SK-N-MC (cell line): ENCODE results near the gene WNT8A.

Experiments
- DNase-seq: peaks from one replicate; pipeline ENCODE4 v3.0.0-alpha.2; 2011; ENCODE audit warnings: low read depth, low spot score
- H3K27ac ChIP-seq: fragments of 200-600 bp; sonication (generic); 2 replicates; pipeline ENCODE4 v1.5.1; 2016; ENCODE audit warnings: mixed run types
- H3K36me3 ChIP-seq: fragments of 200-600 bp; sonication (generic); 2 replicates; pipeline ENCODE4 v1.6.1; 2017; ENCODE audit warnings: antibody characterized with exemption, low read length, mixed read lengths; ENCODE audit not compliant: insufficient read depth
- H3K4me3 ChIP-seq: fragments of 200-600 bp; sonication (generic); 2 replicates; pipeline ENCODE4 v1.5.1; 2016
- H3K9ac ChIP-seq: fragments of 200-600 bp; sonication (generic); 2 replicates; pipeline ENCODE4 v1.8.0; 2017; ENCODE audit warnings: mixed run types, mixed read lengths; ENCODE audit not compliant: insufficient read length
- H3K9me3 ChIP-seq: fragments of 200-600 bp; sonication (generic); 2 replicates; pipeline ENCODE4 v1.6.1; 2017; ENCODE audit warnings: low read depth, mild to moderate bottlenecking, antibody characterized with exemption, low read length, moderate library complexity, mixed read lengths
- EZH2 ChIP-seq: fragments of 200-600 bp; sonication (generic); IDR thresholded peaks from one replicate; pipeline ENCODE4 v1.6.1; 2017; ENCODE audit warnings: antibody characterized with exemption
- FOXP2 ChIP-seq: optimal IDR thresholded peaks from 2 replicates; pipeline ENCODE3; 2011; ENCODE audit warnings: mild to moderate bottlenecking, moderate library complexity; ENCODE audit not compliant: insufficient read depth; ENCODE audit errors: extremely low read length, control extremely low read depth
- POLR2AphosphoS5 ChIP-seq: IDR thresholded peaks from 2 replicates; pipeline ENCODE4 v1.6.1; 2012; ENCODE audit warnings: mild to moderate bottlenecking, low read depth, low read length, borderline replicate concordance

WNT8A gene

DNA sequence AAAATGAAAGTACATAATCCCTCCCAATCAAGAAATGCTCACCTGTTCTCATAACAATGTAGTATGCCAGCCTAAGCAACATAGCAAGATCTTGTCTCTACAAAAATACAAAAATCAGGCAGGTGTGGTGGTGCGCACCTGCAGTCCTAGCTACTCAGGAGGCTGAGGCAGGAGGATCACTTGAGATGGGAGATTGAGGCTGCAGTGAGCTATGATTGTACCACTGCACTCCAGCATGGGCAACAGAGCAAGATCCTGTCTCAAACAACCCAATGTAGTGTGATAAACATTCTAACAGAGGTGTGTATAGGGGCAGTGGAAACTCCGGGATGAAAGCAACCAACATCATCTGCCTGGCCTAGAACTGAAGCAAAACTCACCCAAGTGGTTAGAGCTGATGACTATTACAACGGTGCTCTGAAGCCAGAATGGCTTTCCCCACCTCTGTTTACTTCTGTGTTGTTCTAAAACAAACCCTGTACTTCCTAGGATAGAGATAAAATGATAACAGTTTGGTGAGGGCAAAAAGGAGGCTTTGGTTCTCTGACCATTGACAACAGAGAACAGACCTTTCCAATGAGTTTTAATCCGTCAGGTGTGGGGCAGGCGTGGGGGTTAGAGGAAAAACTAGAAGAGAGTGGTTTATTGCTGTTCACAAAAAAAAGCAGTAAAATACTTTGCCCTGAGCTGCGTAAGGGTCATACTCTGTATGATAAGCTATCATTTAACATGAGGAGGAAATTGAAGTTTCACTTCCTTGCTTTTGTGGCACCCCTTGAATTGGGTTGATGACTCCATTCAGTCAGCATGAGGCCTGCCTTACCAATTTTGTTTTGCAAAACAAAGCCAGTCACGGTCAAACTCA lies 18.9 kb downstream of the WNT8A start:
- H3K36me3 ChIP-seq: no peaks in the 10 kb centered on the region
- no peak overlapping the region for H3K9ac ChIP-seq
- no peak for DNase-seq
- TF ChIP-seq POLR2AphosphoS5 (no peak), EZH2 (no peak), FOXP2 (no peak)
- H3K9me3 ChIP-seq: no peaks in the 10 kb centered on the region
- H3K27ac ChIP-seq: no peak overlapping the region
- no peak overlapping the region for H3K4me3 ChIP-seq

DNA sequence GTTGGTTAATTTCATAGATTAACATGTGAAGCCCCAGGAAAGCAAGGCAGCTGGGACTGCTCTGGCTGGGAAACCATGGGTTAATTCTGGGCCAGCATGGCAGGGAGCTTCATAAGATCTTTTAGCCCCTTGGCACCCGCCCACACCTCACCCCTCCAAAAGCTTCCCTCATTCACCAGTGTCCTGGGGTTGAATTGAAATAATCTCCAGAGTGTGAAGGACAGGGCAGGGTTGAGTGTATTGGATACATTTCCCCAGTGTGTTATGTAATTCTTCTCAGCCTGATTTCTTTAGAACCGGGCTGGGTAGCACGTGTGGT lies 19.4 kb downstream of the WNT8A start:
- H3K27ac ChIP-seq: no peak overlapping the region
- DNase-seq: no peak
- no peak for TF ChIP-seq FOXP2
- TF ChIP-seq EZH2: no peak
- TF ChIP-seq POLR2AphosphoS5: no peak
- no peaks in the 10 kb centered on the region for H3K9me3 ChIP-seq
- H3K4me3 ChIP-seq: no peak overlapping the region
- no peak overlapping the region for H3K9ac ChIP-seq
- H3K36me3 ChIP-seq: no peaks in the 10 kb centered on the region

DNA sequence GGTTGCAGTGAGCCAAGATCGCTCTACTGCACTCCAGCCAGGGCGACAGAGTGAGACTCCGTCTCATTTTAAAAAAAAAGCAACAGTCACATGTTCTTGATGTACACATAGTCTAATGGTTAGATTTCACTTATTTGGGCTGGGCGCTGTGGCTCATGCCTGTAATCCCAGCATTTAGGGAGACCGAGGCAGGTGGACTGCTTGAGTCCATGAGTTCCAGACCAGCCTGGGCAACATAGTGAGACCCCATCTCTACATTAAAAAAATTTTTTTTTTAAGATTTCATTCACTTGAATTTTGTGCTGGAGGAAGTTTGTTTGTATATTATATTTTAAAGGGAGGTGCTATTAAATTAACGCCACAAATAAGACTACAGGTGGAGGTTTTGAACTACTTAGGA lies 21.9 kb downstream of the WNT8A start:
- H3K36me3 ChIP-seq: no peaks in the 10 kb centered on the region
- H3K4me3 ChIP-seq: no peak overlapping the region
- TF ChIP-seq EZH2 (no peak), FOXP2 (no peak), POLR2AphosphoS5 (no peak)
- no peak overlapping the region for H3K9ac ChIP-seq
- no peak for DNase-seq
- no peak overlapping the region for H3K27ac ChIP-seq
- H3K9me3 ChIP-seq: no peaks in the 10 kb centered on the region

DNA sequence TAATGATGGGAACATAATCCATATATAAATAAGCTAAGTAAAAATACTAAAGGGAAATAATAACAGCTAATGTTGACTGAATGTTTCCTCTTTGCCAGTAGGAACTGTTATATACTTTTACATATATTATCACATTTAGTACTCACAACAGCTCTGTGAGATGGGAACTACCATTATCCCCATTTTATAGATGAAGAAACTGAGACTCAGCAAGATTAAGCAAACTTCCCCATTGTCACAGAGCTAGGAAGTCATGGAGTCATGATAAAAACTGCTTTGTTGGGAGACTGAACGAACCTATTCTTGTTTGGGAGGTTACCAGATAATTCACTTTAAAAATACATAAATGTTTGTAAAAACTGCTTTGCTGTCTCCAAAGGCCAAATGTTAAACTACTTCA lies 23.4 kb downstream of the WNT8A start:
- no peak overlapping the region for H3K9ac ChIP-seq
- no peak for TF ChIP-seq EZH2
- TF ChIP-seq FOXP2: no peak
- no peak for TF ChIP-seq POLR2AphosphoS5
- no peak overlapping the region for H3K27ac ChIP-seq
- H3K36me3 ChIP-seq: no peaks in the 10 kb centered on the region
- H3K9me3 ChIP-seq: no peaks in the 10 kb centered on the region
- DNase-seq: no peak
- H3K4me3 ChIP-seq: no peak overlapping the region

DNA sequence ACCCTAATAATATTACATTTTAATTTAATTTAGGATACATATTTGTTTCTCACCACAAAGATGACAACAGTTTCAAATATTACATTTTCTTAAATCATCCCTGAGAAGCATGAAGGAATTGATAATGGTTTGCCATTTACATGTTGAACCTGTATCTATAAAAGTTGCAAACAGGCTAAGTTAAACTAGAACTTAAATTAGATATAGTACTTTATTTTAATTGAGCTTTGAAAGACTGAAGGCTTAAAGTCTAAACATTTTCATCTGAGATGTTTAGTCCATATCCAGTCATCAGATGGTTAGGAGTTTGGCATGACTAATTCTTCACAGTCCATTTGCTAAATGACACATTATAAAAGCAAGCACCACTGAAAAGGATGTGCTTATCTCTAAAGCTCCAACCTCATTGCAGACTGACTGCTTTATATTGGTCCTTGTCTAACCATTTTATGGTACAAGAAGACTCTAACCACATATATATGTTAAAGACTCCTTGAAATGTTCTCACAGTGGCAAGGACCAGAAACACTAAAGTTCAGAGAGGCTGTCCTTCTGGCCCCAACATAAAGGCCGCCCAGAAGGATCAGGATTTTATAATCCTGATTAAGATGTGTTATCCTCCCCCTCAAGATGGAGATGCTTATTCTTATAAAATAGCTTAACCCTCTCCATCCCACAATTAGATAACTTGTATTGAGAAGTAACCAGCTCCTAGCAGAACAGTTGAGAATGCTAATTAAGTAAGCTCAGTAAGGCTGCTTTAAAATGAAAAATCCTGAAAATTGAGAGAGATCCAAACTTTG lies 25.8 kb downstream of the WNT8A start:
- no peak for DNase-seq
- Histone ChIP-seq H3K9me3 (no peaks in the 10 kb centered on the region), H3K4me3 (no peak overlapping the region), H3K27ac (no peak overlapping the region), H3K9ac (no peak overlapping the region), H3K36me3 (no peaks in the 10 kb centered on the region)
- TF ChIP-seq POLR2AphosphoS5 (no peak), FOXP2 (no peak), EZH2 (no peak)

DNA sequence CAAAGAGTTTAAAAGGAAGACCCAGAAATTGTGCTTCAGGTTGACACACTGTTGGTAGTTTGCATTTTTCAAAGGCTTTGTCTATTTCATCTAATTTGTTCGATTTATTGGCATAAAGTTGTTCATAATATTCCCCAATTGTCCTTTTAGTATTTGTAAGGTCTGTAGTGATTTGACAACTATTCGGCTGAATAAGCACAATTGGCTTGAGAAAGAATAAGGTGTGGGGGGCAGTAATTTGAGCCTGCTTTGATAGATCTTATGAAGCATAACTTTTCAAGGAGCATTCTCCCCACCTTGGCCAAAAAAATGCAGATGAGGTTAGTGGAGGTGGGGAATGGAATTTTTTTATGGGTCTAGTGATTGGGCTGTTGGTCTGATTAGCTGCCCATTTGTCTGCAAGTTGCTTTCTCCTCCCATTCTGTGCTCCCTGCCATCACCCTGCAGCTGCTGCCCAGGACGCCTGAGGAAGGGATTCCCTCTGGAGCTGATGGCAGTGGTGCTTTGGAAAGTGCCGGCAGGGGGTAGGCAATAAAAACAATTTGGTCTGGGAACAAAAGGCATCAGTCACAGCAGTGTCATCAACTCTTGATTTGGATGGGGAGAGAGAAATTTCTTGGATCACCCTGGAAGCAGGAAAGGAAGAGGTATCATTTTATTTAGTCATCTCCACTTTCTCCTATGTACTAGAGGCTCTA lies 26.6 kb downstream of the WNT8A start:
- DNase-seq: no peak
- H3K9ac ChIP-seq: no peak overlapping the region
- TF ChIP-seq POLR2AphosphoS5 (no peak), FOXP2 (no peak), EZH2 (no peak)
- no peaks in the 10 kb centered on the region for H3K36me3 ChIP-seq
- H3K9me3 ChIP-seq: no peaks in the 10 kb centered on the region
- no peak overlapping the region for H3K27ac ChIP-seq
- no peak overlapping the region for H3K4me3 ChIP-seq

DNA sequence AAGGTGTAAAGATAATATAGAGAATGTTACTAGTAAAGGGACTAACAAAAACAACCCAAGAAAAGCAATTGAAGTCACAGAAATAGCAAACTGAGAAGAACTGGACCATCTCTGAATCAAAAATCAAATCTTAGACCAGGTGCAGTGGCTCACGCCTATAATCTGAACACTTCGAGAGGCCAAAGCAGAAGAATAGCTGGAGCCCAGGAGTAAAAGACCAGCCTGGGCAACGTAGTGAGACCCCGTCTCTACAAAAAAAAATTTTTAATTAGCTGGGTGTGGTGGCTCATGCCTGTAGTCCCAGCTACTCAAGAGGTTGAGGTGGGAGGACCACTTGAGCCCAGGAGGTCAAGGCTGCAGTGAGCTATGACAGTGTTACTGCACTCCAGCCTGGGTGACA lies 27.3 kb downstream of the WNT8A start:
- Histone ChIP-seq H3K27ac (no peak overlapping the region), H3K9me3 (no peaks in the 10 kb centered on the region), H3K9ac (no peak overlapping the region), H3K36me3 (no peaks in the 10 kb centered on the region), H3K4me3 (no peak overlapping the region)
- DNase-seq: no peak
- TF ChIP-seq EZH2 (no peak), POLR2AphosphoS5 (no peak), FOXP2 (no peak)

DNA sequence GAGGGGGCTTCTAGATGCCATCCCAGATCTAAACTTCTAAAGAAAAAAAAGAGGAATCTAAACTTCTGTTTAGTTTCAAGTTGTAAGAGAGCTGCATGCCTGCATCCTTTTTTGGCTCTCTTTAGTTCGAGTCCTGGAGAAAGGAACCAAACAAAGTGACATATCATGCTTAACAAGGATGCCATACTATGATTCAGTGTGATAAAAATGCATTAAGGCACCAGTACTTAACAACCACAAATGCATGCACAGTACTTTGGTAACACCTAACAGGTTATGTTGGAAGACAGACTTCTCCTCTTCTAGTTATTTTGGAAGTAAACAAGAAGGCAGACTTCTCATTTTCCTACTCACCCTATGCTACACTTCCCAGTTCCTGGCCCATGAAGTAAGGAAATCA lies 28.1 kb downstream of the WNT8A start:
- DNase-seq: no peak
- no peaks in the 10 kb centered on the region for H3K9me3 ChIP-seq
- no peak overlapping the region for H3K4me3 ChIP-seq
- TF ChIP-seq POLR2AphosphoS5 (no peak), EZH2 (no peak), FOXP2 (no peak)
- H3K27ac ChIP-seq: no peak overlapping the region
- H3K36me3 ChIP-seq: no peaks in the 10 kb centered on the region
- no peak overlapping the region for H3K9ac ChIP-seq
